Measurements from ENCODE around the gene SOHLH1. TPM values are rescaled to one million over a fixed set of nuclear protein-coding genes. Genes with fewer than 3 reads are reported as not detected.

SOHLH1 gene
- total and polyA plus RNA-seq, 2 of the 13 experiments (the other 11 are each of a cell fraction or from before 2014, with no cell fraction given) = 0.15 TPM

DNA sequence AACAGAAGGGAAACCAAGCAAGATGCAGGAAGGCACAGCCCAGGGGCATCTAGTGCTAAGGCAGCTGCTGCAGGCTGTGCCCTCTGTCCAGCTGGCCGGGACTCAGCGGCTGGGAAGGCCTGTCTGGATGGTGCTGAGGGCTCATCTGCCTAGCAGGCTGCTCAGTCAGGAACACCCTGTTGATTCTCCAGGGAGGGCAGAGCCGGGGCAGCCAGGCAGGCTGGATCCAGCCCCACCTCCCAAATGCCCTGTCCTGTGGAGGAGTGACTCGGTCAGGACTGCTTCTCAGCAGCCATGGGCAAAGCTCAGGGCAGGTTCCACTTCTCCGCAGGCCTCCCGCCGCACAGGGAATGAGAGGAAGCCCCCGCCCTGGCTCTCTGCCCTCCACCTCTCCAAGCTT, 44.0 kb downstream of the SOHLH1 start (continued):
- TF ChIP-seq ZNF468 (CRISPR knock-in tag; IDR thresholded peaks at IDR 0.05) = no peak

DNA sequence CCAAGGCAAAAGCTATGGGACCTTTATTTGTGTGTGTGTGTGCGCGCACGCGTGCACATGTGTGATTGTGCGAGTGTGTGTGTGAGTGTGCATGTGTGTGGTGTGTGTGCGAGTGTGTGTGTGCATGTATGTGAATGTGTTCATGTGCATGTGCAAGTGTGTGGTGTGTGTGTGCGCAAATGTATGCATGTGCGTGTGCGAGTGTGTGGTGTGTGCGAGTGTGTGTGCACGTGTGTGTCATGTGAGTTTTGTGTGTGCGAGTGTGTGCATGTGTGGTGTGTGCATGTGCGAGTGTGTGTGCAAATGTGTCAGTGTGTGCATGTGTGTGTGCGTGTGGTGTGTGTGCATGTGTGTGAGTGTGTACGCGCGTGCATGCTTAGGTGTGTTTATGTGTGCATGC, 48.9 kb downstream of the SOHLH1 start:
- no peak for ATAC-seq

DNA sequence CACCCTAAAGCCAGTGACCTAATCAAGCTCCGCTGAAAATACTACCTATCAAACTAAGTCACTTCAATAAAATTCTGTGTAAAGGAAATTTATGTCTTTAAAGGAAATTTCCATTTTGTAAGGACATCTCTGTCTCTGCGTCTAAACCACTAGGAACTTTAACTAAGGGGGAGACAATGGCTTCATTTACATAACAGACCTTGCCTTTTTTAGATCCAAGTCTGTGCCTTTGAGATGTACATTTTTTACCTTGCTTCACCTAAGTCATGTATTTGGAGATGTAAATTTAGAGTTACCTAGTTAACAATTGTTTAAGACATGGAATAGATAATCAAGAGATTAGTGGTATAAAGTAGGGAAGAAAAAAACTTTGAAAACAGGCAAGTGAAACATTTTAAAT, 49.8 kb downstream of the SOHLH1 start:
- no peak overlapping the region for H2AFZ ChIP-seq (ENCODE audit: low read length)
- H3K9me3 ChIP-seq (ENCODE audit: low read length) = peaks cover 57% of the 10 kb centered on the region
- BruUV-seq (replicated peaks) = no TSS peak
- CTCF ChIA-PET (ENCODE audit: low intra/inter-chr PET ratio, low total read pairs) = no interaction called here
- intact Hi-C loops (cut with micrococcal nuclease; ENCODE audit: unreplicated experiment) = no loop called here
- no peaks in the 10 kb centered on the region for H3K4me1 ChIP-seq (ENCODE audit: insufficient read depth, low read length)
- no peaks in the 10 kb centered on the region for H3K36me3 ChIP-seq (replicated peaks in 1 of 2; ENCODE audit: control insufficient read depth in 1 of 2, insufficient read depth in 2 of 2, low read length in 2 of 2)
- no peak overlapping the region for H3K4me2 ChIP-seq (ENCODE audit: low read depth, low read length)
- DNase-seq (ENCODE audit: low spot score) = no peak
- H4K20me1 ChIP-seq (ENCODE audit: insufficient read depth, low read length) = no peaks in the 10 kb centered on the region
- in situ Hi-C loops (cut with HindIII; ENCODE audit: extremely low pct_ligation_motif_present, low pct_unique_long_range_greater_than_20kb) = no loop called here
- ATAC-seq = no peak
- WGBS (ENCODE audit: low lambda C conversion rate) = 41% methylated on average over 2 of the region's 2 CpGs
- POLR2A ChIA-PET = no interaction called here
- no peak for FAIRE-seq
- H3K9ac ChIP-seq (ENCODE audit: insufficient read depth, low read depth, low read length) = no peak overlapping the region
- TF ChIP-seq ZNF543 (CRISPR knock-in tag; IDR thresholded peaks at IDR 0.05) = no peak
- TF ChIP-seq ZFX (CRISPR knock-in tag; IDR thresholded peaks at IDR 0.05; ENCODE audit: low read depth) = no peak
- TF ChIP-seq CREM (IDR thresholded peaks at IDR 0.05) = no peak
- no peak for TF ChIP-seq CREM (CRISPR knock-in tag; IDR thresholded peaks at IDR 0.05)
- TF ChIP-seq, protein P1, sequence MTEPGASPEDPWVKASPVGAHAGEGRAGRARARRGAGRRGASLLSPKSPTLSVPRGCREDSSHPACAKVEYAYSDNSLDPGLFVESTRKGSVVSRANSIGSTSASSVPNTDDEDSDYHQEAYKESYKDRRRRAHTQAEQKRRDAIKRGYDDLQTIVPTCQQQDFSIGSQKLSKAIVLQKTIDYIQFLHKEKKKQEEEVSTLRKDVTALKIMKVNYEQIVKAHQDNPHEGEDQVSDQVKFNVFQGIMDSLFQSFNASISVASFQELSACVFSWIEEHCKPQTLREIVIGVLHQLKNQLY (CRISPR knock-in tag; IDR thresholded peaks at IDR 0.05) = no peak
- H3K27ac ChIP-seq (ENCODE audit: extremely low read length, insufficient read depth, low read length) = no peak overlapping the region
- peaks cover 1 to 3% of the 10 kb centered on the region in 2 experiments; a peak in 4 of 5 replicates for H3K27me3 ChIP-seq (ENCODE audit: control insufficient read depth in 1 of 2, insufficient read depth in 2 of 2, low read length in 2 of 2)
- H3K4me3 ChIP-seq (replicated peaks in 1 of 3; ENCODE audit: insufficient read depth in 1 of 3, low read depth in 2 of 3, low read length in 3 of 3) = no peak overlapping the region
- no peaks in the 10 kb centered on the region for H3K79me2 ChIP-seq (ENCODE audit: insufficient read depth, low read length)

More for the DNA sequence above, 48.9 kb downstream of the SOHLH1 start:
- Histone ChIP-seq H4K20me1 (ENCODE audit: insufficient read depth, low read length) (no peaks in the 10 kb centered on the region), H3K27ac (ENCODE audit: extremely low read length, insufficient read depth, low read length) (no peak overlapping the region), H3K9me3 (ENCODE audit: low read length) (peaks cover 48% of the 10 kb centered on the region), H2AFZ (ENCODE audit: low read length) (no peak overlapping the region), H3K27me3 (ENCODE audit: control insufficient read depth in 1 of 2, insufficient read depth in 2 of 2, low read length in 2 of 2) (peaks cover 2 to 12% of the 10 kb centered on the region in 2 experiments; a peak in 3 of 5 replicates), H3K4me2 (ENCODE audit: low read depth, low read length) (no peak overlapping the region), H3K79me2 (ENCODE audit: insufficient read depth, low read length) (no peaks in the 10 kb centered on the region), H3K4me1 (ENCODE audit: insufficient read depth, low read length) (no peaks in the 10 kb centered on the region), H3K36me3 (replicated peaks in 1 of 2; ENCODE audit: control insufficient read depth in 1 of 2, insufficient read depth in 2 of 2, low read length in 2 of 2) (no peaks in the 10 kb centered on the region), H3K4me3 (replicated peaks in 1 of 3; ENCODE audit: insufficient read depth in 1 of 3, low read depth in 2 of 3, low read length in 3 of 3) (no peak overlapping the region), H3K9ac (ENCODE audit: insufficient read depth, low read depth, low read length) (no peak overlapping the region)
- CTCF ChIA-PET (ENCODE audit: low intra/inter-chr PET ratio, low total read pairs) = no interaction called here
- in situ Hi-C loops (cut with HindIII; ENCODE audit: extremely low pct_ligation_motif_present, low pct_unique_long_range_greater_than_20kb) = no loop called here
- no peak for FAIRE-seq
- BruUV-seq (replicated peaks) = no TSS peak
- 0 out of 2 replicates have a peak, but pooled peaks have one; percentile 16 for TF ChIP-seq NONO (IDR thresholded peaks at IDR 0.05)
- no peak for TF ChIP-seq NONO (CRISPR knock-in tag; conservative IDR thresholded peaks at IDR 0.05)
- TF ChIP-seq ZNF207 (IDR thresholded peaks at IDR 0.05; ENCODE audit: borderline replicate concordance) = peak; percentile 63; the same call in 1 of the 2 replicates
- TF ChIP-seq, protein P2, sequence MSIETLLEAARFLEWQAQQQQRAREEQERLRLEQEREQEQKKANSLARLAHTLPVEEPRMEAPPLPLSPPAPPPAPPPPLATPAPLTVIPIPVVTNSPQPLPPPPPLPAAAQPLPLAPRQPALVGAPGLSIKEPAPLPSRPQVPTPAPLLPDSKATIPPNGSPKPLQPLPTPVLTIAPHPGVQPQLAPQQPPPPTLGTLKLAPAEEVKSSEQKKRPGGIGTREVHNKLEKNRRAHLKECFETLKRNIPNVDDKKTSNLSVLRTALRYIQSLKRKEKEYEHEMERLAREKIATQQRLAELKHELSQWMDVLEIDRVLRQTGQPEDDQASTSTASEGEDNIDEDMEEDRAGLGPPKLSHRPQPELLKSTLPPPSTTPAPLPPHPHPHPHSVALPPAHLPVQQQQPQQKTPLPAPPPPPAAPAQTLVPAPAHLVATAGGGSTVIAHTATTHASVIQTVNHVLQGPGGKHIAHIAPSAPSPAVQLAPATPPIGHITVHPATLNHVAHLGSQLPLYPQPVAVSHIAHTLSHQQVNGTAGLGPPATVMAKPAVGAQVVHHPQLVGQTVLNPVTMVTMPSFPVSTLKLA (IDR thresholded peaks at IDR 0.05) = peak; percentile 96
- TF ChIP-seq ZNF577 (CRISPR knock-in tag; IDR thresholded peaks at IDR 0.05; ENCODE audit: borderline replicate concordance, low read depth) = no peak
- no peak for TF ChIP-seq KDM5A (IDR thresholded peaks at IDR 0.05; ENCODE audit: borderline replicate concordance, low read length)
- TF ChIP-seq ZNF616 (CRISPR knock-in tag; IDR thresholded peaks at IDR 0.05; ENCODE audit: low read depth) = no peak
- DNase-seq (ENCODE audit: low spot score) = no peak
- 70% methylated on average over 17 of the region's 17 CpGs for WGBS (ENCODE audit: low lambda C conversion rate)
- intact Hi-C loops (cut with micrococcal nuclease; ENCODE audit: unreplicated experiment) = no loop called here
- POLR2A ChIA-PET = no interaction called here

Measured in HepG2 (cell line).